Stimulated activated naive CD8-positive, alpha-beta T cell treated with anti-CD3 and anti-CD28 coated beads, Interleukin-15, Interleukin-2, amounts not matched to agents 100 U/mL and 50 U/mL, for 24 hours (primary cell): ENCODE measurements around the gene COLEC12.
A peak's percentile ranks its signal among the peaks of the same experiment; 100 is the strongest.

Source experiments
- ATAC-seq: fragments of 150-1000 bp; cut with Tn5 transposase; one replicate; pipeline ENCODE4 v1.10.0; 2021
- DNase-seq: peaks from one replicate; pipeline ENCODE4 v3.0.0; 2021

Gene COLEC12

DNA sequence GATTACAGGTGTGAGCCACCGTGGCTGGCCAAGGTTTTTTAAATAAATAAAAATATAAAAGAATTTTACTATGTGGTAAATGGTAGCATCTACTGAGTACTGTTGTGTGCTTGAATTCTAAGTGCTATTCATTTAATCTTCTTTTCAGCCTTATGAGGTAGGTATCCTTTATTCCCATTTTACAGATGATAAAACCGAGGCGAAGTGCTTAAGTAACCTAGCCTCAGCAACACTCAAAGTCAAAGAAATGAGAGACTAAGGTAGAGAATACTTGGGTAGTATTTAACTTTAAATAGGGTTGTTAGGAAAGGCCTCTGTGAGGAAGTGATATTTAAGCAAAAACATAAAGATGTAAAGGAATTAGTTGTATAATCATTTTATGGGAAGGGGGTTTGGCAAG lies 227.0 kb downstream of the COLEC12 start:
- DNase-seq, result no peak
- ATAC-seq, result no peak

DNA sequence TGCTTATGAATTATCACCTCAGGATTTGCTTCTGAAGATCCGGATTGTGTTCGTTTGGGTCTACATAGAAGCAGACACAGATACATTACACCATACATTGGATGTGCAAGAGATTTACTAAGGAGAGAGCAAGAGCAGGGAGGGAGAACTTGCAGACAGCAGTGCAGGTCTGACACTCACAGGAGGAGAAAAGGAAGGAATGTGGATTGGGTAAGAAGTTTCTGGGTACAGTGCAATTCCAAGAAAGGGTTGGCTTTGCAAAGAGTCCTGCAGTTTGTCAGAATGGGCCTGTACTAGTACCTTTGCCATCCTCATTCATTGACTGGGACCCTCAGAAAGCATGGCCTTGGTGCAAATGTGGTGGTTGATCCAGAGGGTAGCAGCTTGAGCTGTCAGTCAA lies 227.9 kb downstream of the COLEC12 start:
- ATAC-seq, result no peak

DNA sequence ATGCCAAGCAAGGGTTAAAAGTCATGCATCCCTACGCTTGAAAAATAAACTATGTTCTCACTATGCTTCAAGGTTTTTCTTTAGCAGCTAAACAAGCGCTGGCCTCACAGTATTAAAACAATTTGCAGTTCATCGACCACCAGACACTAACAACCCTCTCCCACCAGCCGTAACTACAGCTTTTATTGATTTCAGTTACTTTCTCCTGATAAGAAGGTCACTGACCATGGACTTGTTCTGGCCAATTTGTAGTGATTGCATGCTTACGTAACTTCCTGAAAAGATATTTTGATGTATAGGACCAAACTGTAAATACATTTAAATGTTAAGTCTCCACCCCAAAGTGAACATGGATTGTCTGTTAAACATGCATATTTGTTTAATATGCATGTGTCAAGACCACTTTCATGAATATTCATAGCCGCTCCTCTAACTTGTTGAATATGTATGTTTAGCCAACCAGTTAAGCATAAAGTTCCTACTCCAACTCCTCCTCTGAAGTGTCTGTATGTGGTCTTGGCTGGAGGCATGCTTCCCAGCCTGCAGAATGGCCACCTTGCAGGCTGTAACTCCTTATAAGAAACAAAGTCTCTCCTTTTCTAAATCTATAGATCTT lies 230.9 kb downstream of the COLEC12 start:
- ATAC-seq (no peak), DNase-seq (no peak)

More for the DNA sequence above, 227.9 kb downstream of the COLEC12 start:
- no peak for DNase-seq

DNA sequence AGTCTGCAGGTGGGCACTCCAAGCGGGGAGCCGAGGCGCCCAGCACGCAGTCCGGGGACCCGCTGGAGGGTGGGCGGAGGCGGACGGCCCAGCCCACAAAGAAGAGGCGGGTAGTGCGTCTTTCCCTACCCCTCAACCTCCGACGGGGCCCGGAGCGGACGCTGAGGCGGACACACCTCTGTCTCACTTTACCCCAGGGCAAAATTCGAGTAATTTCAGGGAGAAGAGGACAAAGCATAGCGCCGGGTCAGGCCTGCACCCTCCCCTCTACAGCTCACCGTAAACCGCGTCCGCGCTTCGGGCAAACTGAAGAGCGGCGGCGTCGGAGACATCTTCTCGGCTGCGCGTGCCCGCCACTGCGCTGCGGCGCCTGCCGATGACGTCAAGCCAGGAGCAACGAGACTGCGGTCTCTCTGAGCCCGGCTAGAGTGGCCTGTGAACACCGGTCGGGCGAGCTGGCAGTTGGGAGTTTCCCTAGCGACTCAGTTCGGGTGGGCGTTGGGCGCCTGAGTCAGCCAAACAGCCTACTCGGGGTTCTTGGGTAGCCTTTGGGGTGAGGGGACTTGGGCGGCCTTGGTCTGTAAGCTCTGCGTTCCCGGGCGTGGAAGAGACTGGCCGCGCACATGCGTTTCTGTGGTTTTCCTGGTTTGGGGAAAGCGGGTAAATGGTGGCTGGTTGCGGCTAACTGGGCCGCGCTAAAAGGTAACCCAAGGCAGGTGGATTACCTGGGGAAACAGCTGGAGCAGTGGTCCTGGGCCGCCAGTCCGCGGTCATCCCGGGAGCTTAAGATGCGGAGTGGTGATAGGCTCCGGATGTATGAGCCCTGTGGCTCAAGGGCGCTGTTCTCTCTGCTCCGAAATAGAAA lies 232.6 kb downstream of the COLEC12 start, which contains the start of gene THOC1:
TSS of gene THOC1 (minus strand) at position 360 of the 865 bp plus-strand sequence. CDS start at position 332, 28 bp downstream.
- DNase-seq, result peak; percentile 96
- peak; percentile 95 for ATAC-seq

DNA sequence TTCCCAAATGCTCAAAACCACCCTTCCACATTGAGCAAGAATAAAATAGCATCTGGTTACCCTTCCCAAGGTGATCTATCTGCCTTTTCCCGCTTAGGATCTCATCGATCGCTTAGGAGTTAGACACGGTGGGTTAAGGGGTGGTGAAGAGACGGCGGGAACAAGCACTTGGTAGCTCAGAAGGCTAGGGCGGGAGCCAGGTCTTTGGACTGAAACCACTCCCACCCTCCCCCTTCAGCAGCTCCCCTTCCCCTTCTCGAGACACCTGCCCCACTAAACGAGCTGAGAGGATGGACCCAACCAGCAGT lies 233.2 kb downstream of the COLEC12 start:
- ATAC-seq (no peak), DNase-seq (no peak)
